ENCODE measurements around the gene CHMP4A. TPM values are rescaled to one million over a fixed set of nuclear protein-coding genes. Genes with fewer than 3 reads are reported as not detected.
A peak's percentile ranks its signal among the peaks of the same experiment; 100 is the strongest.

CHMP4A gene
- total RNA-seq, 1 experiment from 2014 or later = 32.7 TPM

GRCh38 chr14:24164518-24164991 is 48.7 kb downstream of the CHMP4A start (continued):
- no peak for TF ChIP-seq MYBL2 (CRISPR knock-in tag; IDR thresholded peaks at IDR 0.05)
- no peak for TF ChIP-seq FOXK1 (CRISPR knock-in tag; IDR thresholded peaks at IDR 0.05)
- TF ChIP-seq HMGXB4 (CRISPR knock-in tag; IDR thresholded peaks at IDR 0.05) = no peak
- TF ChIP-seq, protein P1, sequence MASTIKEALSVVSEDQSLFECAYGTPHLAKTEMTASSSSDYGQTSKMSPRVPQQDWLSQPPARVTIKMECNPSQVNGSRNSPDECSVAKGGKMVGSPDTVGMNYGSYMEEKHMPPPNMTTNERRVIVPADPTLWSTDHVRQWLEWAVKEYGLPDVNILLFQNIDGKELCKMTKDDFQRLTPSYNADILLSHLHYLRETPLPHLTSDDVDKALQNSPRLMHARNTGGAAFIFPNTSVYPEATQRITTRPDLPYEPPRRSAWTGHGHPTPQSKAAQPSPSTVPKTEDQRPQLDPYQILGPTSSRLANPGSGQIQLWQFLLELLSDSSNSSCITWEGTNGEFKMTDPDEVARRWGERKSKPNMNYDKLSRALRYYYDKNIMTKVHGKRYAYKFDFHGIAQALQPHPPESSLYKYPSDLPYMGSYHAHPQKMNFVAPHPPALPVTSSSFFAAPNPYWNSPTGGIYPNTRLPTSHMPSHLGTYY (CRISPR knock-in tag; IDR thresholded peaks at IDR 0.05) = no peak
- TF ChIP-seq, protein P2, sequence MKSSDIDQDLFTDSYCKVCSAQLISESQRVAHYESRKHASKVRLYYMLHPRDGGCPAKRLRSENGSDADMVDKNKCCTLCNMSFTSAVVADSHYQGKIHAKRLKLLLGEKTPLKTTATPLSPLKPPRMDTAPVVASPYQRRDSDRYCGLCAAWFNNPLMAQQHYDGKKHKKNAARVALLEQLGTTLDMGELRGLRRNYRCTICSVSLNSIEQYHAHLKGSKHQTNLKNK (CRISPR knock-in tag; IDR thresholded peaks at IDR 0.05) = no peak
- no peak for TF ChIP-seq MLX (CRISPR knock-in tag; IDR thresholded peaks at IDR 0.05)
- TF ChIP-seq ZNF263 (CRISPR knock-in tag; IDR thresholded peaks at IDR 0.05; ENCODE audit: low read depth) = no peak
- no peak for TF ChIP-seq EMX1 (CRISPR knock-in tag; IDR thresholded peaks at IDR 0.05)
- no peak for TF ChIP-seq ZSCAN18 (CRISPR knock-in tag; IDR thresholded peaks at IDR 0.05)
- TF ChIP-seq FOXP1 (CRISPR knock-in tag; IDR thresholded peaks at IDR 0.05; ENCODE audit: borderline replicate concordance) = no peak
- TF ChIP-seq OVOL2 (CRISPR knock-in tag; IDR thresholded peaks at IDR 0.05; ENCODE audit: borderline replicate concordance) = no peak
- no peak for TF ChIP-seq NR3C1 (CRISPR knock-in tag; conservative IDR thresholded peaks at IDR 0.05; ENCODE audit: low read depth)
- TF ChIP-seq ATF6 (CRISPR knock-in tag; IDR thresholded peaks at IDR 0.05) = no peak
- no peak for TF ChIP-seq PREB (CRISPR knock-in tag; IDR thresholded peaks at IDR 0.05; ENCODE audit: borderline replicate concordance)

DNA sequence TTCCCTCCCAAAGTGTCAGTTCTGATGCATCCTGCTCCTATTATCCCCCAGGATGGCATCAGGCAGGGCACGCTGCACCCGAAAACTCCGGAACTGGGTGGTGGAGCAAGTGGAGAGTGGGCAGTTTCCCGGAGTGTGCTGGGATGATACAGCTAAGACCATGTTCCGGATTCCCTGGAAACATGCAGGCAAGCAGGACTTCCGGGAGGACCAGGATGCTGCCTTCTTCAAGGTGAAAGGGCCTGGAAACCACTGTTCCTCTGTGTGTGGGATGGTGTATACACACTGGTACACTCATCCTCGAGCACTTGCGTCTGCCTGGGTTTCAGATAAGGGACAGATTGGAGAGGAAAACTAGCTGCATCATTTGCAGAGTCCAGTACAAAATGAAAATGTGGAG is 51.2 kb downstream of the CHMP4A start:
- ChIA-PET CTCF (interaction anchor here (1.0 to 2.7 kb wide), 15 partner anchors 11 to 269 kb away, joined by 3 to 55 read pairs (median 7); partner anchors contain the start of genes CHMP4A, CIDEB, DCAF11 and IPO4), POLR2A (interaction anchor here (1.3 to 2.2 kb wide), 4 partner anchors 15 to 80 kb away, joined by 4 to 10 read pairs (median 6); partner anchors contain the start of genes CHMP4A, IPO4, PSME2 and RNF31)
- Mint-ChIP-seq H3K36me3 (peaks cover 27% of the 10 kb centered on the region), H3K27ac (no peak overlapping the region), H3K4me1 (peaks cover 13% of the 10 kb centered on the region), H3K27me3 (ENCODE audit: low read depth) (no peaks in the 10 kb centered on the region), H3K4me3 (peak overlapping the region; percentile 70; the same call in 1 of the 2 replicates), H3K9me3 (no peaks in the 10 kb centered on the region)
- DNase-seq (ENCODE audit: low spot score) = no peak
- ATAC-seq = no peak
- TF ChIP-seq, protein P3, sequence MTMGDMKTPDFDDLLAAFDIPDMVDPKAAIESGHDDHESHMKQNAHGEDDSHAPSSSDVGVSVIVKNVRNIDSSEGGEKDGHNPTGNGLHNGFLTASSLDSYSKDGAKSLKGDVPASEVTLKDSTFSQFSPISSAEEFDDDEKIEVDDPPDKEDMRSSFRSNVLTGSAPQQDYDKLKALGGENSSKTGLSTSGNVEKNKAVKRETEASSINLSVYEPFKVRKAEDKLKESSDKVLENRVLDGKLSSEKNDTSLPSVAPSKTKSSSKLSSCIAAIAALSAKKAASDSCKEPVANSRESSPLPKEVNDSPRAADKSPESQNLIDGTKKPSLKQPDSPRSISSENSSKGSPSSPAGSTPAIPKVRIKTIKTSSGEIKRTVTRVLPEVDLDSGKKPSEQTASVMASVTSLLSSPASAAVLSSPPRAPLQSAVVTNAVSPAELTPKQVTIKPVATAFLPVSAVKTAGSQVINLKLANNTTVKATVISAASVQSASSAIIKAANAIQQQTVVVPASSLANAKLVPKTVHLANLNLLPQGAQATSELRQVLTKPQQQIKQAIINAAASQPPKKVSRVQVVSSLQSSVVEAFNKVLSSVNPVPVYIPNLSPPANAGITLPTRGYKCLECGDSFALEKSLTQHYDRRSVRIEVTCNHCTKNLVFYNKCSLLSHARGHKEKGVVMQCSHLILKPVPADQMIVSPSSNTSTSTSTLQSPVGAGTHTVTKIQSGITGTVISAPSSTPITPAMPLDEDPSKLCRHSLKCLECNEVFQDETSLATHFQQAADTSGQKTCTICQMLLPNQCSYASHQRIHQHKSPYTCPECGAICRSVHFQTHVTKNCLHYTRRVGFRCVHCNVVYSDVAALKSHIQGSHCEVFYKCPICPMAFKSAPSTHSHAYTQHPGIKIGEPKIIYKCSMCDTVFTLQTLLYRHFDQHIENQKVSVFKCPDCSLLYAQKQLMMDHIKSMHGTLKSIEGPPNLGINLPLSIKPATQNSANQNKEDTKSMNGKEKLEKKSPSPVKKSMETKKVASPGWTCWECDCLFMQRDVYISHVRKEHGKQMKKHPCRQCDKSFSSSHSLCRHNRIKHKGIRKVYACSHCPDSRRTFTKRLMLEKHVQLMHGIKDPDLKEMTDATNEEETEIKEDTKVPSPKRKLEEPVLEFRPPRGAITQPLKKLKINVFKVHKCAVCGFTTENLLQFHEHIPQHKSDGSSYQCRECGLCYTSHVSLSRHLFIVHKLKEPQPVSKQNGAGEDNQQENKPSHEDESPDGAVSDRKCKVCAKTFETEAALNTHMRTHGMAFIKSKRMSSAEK (CRISPR knock-in tag; IDR thresholded peaks at IDR 0.05; ENCODE audit: borderline replicate concordance) = no peak
- no peak for TF ChIP-seq JAZF1 (CRISPR knock-in tag; IDR thresholded peaks at IDR 0.05)
- TF ChIP-seq ZNF317 (CRISPR knock-in tag; IDR thresholded peaks at IDR 0.05; ENCODE audit: borderline replicate concordance, low read depth) = no peak
- TF ChIP-seq ZNF425 (CRISPR knock-in tag; conservative IDR thresholded peaks at IDR 0.05) = no peak
